ENCODE results near the gene RAB10.
"Not testable (repeated sequence)": the region's sequence is repeated elsewhere in the genome, so short reads cannot be mapped to it uniquely, and the experiment has no call there.

RAB10 gene

DNA sequence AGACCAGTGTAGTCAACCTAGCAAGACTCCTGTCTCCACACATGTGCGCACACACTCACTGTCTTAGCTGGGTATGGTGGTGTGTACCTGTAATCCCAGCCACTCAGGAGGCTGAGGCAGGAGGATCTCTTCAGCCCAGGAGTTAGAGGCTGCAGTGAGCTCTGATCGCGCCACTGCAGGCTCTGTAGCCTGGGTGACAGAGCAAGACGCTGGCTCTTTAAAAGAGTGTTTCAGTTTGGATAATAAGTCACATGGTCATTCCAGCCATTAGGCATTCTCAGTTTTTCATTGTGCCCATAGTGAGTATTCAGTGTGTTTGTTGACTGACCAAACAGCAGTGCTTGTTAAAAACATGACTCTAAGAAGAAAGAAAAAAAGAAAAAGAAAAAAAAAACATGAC, 31.0 kb downstream of the RAB10 start:
- DNase-seq = no peak

DNA sequence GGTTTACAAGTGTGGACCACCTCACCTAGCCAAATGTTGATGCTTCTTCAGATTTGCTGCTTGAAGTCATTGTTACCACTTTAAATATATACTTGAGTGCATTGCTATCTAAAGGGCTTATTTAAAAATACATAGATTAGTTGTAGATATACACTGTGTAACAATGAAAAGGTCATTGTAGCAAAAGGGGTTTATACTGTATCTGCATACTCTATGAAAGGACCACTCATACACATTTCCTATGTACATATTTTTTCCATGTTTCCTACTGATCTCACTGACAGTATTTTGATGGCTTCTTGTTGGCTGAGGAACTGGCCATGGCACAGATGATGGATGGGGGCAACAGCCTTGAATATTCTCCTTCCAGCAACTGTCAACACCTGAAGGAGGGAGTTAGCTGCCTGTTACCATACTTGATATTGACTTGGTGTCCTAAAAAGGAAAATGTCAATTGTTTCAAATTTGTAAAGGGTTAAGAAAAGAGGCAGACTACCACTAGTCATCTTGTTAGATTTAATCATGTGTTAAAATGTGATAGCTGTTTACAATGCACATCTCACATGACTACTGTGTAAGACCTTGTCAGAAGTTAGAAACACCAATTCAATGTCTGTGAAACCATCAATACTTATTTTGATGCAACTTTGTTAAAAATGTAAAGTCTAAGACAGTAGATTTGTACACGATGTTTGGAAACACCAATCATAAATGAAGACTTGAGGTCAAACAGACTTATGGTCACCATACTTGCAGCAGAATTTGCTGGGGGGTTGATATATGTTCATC, 33.5 kb downstream of the RAB10 start:
- DNase-seq = no peak

DNA sequence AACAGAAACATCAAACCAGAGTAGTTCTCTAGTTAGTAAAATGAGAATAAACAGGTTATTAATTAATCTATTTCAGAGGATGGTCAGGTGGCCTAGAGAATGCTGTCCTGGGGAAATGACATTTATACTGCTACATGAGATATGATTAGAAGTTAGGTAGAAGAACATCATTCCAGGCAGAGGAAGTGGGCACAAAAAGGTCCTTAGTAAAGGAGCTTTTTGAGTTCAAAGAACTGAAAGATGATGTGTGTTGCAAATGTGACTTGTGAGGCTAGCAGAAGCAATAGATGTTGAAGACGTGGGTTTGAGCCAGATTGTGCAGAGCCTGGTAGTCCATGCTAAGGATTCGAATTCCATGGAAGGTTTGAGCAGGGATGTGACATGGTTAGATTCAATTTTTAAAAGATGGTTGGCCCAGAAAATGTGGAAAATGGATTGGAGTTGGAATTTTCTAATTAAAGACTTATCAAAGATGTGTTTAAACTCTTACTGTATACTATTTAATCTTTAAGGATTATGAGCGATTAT, 34.2 kb downstream of the RAB10 start:
- DNase-seq = no peak

DNA sequence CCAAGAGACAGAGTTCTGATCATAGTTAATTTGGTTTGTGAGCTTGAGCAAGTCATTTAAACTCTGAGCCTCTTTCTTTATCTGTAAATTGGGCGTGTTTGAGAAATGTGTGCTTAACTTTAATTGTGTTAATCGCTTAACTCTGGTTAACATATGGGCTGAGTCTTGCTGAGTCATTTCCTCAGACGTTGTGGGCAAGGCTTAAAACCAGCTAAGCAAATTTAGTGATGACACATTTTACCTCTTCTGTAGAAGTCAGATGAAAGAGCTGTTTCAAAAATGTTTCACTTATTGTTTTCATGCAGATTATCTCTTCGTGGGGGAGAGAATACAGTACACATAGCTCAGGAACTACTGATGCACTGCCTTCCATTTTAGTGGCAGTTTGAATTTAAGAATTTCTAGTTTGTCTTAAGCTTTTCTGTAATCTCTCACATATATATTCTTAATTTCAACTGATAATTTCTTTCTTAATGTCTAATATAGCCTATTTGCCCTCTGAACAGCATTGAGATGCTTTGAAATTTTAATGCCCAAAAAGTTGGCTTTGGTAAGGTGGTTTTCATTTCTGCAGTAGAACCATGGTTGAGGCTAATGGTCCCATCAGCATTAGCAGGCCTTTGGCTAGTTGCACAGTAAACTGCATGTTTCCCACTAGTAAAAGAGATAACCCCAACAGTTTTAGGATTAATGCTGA, 34.9 kb downstream of the RAB10 start:
- DNase-seq = no peak

DNA sequence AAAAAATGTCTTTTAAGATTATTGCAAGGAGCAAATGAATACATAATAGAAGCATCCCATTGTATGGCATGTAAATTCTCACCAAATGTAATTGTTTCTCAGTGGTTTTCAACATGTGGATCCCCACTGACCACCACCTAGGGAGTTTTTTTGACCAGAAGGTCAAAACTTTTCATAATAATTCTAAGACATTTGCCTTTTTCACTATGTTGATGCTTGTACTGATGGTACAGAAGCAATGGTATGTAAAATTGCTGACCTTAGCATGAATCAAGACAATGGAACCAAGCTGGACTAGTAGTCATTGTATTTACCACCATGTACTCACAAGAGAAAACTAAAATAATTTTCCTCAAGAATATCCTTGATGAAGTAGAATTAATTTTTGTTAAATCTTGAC, 36.8 kb downstream of the RAB10 start:
- DNase-seq = no peak

DNA sequence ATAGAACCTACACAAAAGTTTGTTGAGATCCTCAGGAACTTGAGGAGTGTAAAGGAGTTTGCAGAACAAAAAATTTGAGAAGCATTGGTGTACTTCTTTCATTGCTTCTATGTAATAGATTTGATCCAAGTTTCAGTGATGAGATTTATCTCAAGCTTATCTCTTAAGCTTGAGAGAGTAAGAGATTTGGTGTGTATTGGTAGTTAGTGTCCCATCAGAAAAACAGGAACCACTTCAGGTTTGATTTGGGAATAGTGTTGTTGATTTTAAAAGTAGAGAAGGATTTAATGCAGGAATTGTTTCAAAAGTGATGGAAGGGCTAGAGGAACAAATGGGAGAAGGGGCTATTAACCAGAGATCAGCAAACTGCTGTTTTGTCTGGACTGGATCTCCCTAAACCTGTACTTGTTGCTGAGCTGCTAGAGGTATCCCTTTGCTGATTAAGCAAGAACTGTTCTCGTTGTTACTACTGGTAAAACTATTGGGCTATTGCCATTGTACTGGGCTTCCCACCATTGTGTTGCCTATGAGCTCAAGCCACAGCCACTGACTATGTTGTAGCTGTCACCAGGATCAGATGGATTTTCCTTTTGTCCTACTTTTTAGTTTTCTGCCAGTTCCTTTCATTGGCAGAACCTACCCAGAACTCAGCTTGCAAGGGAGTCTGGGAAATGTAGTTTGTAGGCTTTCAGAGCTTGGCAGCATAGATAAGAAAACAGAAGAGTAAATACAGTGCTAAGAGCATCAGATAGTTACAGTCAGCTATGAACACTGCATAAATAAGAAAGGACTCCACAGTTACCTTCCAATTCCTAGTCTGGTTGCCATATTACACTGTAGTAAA, 39.3 kb downstream of the RAB10 start:
- no peak for DNase-seq

DNA sequence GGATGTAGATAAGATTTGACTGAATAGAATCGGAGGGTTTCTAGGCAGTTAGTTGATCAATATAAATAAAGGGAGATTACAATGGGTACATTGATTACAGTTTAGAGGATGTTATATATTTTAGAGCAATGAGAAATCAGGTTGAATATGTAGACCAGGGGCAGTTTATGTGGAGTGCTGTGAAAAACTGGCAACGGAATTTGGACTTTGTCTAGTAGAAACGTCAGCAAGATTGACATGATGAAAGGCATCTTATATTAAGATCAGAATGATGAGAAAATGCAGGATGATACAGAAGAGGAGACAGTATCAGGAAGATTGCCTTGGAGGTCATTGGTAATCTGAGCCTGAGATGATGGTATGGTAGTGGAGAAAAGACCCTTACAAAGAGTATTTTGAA, 39.9 kb downstream of the RAB10 start:
- DNase-seq = no peak

DNA sequence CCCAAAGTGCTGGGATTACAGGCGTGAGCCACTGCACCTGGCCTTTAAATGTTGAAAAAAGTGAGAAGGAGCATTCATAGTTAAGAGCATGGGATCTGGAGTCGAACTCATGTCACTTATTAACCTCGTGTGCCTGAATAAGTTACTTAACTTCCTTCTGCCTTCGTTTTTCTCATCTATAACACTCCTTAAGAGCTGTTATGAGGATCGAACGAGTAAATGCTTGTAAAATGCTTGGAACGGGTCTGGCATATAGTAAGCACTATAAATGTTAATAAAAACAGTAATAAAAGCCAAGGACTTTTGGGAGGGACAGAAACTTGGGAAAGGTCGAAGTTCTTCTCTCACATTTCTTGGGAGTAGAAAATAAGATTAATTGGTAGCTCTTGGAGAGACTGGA, 40.8 kb downstream of the RAB10 start:
- no peak for DNase-seq

DNA sequence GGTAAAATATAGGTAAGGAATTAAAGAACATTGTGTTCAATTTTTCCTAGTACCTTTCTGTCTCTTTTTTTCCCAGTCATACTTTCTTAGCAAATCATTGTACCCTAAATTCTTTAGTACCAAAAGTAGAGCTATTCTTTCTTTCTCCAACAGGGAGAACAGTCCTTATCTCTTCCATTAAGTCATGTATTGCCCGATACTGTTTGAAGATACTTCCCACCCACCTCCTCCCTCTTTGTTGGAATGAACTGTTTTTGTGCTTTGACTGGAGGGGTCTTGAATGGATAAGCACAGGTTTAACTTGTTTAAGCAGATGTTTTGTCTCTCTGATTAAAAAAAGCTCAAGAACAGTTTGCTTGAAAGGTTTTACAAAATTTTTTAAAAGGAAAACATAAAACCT, 41.3 kb downstream of the RAB10 start:
- DNase-seq = no peak

DNA sequence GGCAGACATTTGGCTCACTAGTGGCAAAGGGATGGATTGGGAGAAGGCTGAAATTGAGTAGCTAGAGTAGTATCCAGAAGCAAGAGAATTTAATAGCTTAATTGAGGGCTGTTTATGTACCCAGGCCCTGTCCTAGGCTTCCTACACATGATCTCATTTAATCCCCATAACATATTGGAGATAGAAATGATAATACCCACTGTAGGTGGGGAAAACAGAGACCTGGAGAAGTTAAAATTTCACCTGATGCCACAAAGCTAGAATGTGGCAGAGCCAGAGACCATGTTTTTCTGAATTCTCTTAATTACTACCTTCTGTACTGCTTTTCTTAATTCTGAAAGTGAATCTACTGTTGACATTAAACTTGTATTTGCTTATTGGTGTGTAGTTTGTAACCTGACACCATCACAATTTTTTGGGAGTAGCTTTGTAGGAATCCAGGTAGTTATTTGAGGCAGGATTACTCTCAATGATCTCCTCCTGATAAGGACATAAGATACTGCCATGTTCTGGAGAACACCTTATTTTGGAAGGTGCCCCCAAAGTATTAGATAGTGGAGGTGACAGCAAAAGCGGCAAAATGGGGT, 42.2 kb downstream of the RAB10 start:
- no peak for DNase-seq

DNA sequence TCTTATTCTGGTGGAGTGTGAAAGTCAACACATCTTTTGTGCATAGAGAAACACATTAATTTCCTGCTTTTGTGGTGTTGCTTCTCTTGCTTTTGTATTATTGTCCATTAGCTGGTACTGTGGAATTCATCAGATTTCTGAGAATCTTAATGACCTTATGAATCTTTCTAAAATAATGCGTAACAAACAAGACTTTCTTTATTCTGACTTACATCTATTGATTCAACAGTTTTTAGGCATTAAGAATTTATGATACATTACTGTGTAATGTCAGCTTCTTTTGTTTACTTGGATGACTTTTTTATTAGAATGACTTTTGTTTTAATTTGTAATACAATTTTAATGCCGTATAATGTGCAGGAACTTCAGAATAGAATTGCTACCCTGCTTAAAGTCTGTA, 43.4 kb downstream of the RAB10 start:
- DNase-seq = no peak

DNA sequence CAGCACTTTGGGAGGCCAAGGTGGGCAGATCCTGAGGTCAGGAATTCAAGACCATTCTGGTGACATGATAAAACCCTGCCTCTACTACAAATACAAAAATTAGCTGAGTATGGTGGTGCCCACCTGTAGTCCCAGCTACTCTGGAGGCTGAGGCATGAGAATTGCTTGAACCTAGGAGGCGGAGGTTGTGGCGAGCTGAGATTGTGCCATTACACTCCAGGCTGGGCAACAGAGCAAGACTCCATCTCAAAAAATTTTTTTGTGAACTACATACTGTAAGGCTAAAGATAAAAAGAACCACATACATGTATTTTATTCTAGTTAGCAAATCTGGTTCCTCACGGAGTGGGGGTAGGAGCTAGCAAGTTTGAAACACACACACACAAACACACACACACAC, 45.1 kb downstream of the RAB10 start:
- DNase-seq = no peak

DNA sequence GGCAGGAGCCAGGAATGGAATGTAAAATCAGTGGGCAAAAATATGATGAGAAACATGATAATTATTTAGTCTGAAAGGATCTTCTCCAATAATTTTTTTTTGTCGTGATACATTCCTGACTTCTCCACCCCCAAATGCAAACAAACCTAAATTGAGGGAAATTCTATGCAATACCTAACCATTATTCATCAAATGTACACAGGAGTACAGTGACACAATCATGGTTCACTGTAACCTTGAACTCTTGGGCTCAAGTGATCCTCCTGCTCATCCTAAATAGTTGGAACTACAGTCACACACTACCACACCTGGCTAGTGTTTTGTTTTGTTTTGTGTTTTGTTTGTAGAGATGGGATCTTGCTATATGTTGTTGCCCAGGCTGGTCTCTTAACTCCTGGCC, 46.5 kb downstream of the RAB10 start:
- DNase-seq = no peak

DNA sequence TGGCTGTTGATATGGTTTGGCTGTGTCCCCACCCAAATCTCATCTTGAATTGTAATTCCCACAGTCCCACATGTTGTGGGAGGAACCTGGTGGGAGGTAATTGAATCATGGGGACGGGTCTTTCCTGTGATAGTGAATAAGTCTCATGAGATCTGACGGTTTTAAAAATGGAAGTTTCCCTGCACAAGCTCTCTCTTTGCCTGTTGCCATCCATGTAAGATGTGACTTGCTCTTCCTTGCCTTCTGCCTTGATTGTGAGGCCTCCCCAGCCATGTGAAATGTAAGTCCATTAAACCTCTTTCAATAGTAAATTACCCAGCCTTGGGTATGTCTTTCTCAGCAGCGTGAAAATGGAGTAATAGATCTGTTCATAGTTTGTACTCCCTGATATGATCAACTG, 47.0 kb downstream of the RAB10 start:
- not testable (repeated sequence) for DNase-seq

DNA sequence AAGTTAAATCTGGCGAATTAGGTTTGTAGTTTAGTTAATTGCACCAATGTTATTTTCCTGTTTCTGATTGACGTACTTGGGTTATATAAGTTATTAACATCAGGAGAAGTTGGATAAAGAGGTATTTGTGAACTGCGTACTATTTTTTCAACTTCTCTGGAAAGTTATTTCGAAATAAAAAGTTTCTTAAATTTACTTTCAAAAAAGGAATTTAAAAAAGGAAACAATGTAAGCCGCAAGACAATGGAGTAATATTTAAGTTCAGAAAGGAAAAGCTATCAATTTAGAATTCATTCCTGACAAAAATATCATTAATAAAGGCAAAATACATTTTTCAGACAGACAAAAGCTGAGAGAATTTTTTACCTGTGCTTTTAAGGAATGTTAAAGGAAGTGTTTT, 47.7 kb downstream of the RAB10 start:
- DNase-seq = no peak

DNA sequence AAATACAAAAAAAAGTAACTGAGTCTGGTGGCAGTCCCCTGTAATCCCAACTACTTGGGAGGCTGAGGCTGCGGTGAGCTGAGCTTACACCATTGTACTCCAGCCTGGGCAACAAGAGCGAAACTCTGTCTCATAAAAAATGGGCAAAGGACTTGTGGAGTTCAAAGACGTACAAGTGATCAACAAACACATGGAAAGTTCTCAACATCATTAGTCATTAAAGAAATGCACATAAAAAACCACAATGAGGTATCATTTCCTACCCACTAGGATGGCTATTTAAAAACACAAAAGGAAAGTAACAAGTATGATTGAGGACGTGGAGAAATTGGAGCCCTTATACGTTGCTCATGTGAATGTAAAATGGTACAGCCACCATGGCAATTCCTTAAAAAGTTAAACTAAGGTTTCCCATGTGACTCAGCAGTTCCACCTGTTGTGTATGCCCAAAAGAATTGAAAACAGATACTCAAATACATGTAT, 52.3 kb downstream of the RAB10 start:
- DNase-seq = no peak

DNA sequence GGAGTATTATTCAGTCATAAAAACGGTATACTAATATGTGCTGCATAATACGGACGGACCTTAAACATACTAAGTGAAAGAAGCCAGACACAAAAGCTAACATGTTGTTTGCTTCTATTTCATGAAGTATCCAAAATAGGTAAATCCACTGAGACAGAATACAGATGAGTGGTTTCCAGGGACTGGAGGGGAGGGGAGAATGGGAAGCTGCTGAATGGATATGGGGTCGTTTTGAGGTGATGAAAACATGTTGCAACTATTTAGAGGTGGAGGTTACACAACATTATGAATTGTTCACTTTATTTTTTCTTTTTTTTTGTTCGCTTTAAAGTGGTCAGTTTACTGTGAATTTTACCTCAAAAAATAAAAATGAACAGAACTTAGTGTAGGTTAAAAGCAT, 52.9 kb downstream of the RAB10 start:
- no peak for DNase-seq

DNA sequence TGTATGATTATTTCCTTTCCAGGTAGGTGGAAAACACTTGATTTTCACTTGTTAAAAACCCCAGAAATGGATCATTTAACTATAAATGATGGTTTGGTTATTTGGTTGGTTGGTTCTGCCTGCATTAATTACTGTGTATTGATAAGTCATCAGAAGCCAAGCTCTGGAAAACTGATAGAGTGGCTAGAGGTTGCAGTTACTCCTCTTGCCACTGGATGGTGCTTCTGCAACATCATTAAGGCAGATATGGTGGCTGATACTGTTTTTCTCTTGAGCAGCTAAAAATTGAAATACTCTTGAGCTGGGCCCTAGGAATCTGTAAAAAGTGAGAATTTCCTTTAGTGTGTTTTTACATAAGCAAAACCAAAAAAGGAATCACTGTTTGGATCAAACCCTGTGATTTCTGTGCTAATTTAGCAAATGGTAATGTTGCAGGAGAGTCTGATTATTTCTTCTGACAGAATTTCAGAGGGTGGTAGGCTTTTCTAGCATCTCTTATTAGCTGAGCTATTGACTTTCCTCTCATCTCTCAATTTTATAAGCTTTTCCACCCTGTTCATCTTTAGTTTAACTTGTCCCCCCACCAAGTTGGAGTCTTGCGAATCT, 54.3 kb downstream of the RAB10 start:
- no peak for DNase-seq

DNA sequence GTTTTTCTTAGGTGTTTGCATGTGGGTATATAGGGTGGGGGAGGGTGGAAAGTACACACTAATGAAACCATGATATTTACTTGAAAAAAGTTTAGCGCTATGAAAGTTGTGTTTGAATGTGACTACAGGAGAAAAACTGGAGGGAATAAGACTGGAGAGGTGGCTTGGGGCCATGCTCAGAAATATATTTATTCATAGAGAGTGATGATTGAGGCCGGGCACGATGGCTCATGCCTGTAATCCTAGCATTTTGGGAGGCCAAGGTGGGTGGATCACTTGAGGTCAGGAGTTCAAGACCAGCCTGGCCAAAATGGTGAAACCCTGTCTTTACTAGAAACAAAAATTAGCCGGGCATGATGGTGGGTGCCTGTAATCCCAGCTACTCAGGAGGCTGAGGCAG, 55.0 kb downstream of the RAB10 start:
- not testable (repeated sequence) for DNase-seq

DNA sequence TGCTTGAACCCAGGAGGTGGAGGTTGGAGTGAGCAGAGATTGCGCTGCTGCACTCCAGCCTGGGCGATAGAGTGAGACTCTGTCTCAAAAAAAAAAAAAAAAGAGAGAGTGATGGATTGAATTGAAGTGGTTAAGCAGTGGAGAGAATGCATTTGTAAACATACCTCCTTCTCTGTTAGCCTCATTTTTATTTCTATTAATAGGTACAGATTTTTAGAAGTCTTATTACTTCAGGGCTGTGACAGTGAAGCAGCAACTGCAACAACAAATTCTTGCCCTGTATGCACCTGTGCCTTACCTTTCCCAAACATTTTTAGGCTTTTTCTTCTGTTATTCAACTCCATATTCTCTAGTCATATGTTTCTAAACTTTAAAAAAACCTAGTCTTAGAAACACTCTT, 55.5 kb downstream of the RAB10 start:
- no peak for DNase-seq

DNA sequence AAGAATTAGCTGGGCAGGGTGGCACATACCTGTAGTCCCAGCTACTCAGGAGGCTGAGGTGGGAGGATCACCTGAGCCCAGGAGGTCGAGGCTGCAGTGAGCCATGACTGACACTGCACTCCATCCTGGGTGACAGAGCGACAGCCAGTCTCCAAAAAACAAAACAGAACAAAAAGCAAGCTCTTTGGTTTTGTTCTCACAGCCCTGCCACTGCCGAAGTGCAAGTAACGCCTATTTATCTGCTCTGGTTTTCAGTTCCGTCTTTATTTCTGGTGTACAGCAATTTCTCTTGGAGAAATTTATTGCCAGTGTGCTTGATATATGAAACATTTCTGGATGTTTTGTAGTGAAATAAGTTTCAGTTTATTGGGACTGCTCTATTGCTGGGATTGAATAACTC, 61.9 kb downstream of the RAB10 start:
- DNase-seq = no peak

DNA sequence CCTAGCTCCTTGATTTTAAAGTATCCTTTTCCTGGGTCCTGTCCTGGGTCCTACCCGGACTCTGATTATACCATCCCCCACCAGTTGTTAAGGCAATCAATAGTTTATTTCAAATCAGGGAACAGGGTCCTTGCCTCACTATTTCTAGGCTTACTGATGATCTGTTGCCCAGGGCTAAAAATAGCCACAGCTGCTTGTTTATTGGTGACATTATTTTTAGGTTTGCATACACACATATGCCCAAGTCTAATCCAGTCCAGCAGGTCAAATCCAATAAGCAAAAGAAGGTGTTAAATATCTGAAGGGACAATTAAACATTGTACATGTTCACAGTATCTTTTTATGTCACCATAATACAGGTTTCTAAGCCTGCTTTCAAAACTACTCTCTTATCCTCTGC, 66.0 kb downstream of the RAB10 start:
- no peak for DNase-seq

DNA sequence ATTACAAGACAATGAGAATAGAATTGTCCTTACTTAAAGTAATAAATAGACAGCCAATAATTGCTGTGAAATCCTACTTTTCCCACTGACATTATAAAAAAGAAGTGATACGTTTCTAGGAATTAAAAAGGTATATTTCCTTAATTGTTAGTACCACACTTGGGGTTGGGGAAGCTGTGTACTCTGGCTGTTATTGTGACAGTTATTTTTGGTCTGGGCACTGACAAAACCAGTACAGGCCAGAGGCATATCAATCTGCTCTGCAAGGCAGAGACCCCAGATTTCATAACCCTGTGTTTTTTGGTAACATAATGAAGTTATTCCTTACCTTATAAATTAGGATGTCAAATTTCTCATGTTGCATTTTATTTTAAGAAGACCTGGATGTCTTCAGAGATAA, 66.5 kb downstream of the RAB10 start:
- no peak for DNase-seq

All from DMS153 (cell line).